GM18502 (cell line): ENCODE measurements around the gene RAB11FIP2.

Experiments
- ATAC-seq: cut with Tn5 transposase; IDR thresholded peaks from one replicate; pipeline ENCODE4 v1.9.1; 2021; ENCODE audit warnings: mild to moderate bottlenecking; ENCODE audit not compliant: unreplicated experiment, poor library complexity

RAB11FIP2 gene

GRCh38 chr10:118035354-118036005 is 11.3 kb downstream of the RAB11FIP2 start:
- no peak for ATAC-seq

GRCh38 chr10:118034791-118035261 is 11.9 kb downstream of the RAB11FIP2 start:
- no peak for ATAC-seq

GRCh38 chr10:118033905-118034304 is 12.8 kb downstream of the RAB11FIP2 start:
- no peak for ATAC-seq

GRCh38 chr10:118032564-118032963 is 14.2 kb downstream of the RAB11FIP2 start:
- ATAC-seq = no peak

GRCh38 chr10:118031351-118032075 is 15.2 kb downstream of the RAB11FIP2 start:
- ATAC-seq = no peak

GRCh38 chr10:118028619-118029018 is 18.1 kb downstream of the RAB11FIP2 start:
- peak; percentile 96 for ATAC-seq

DNA sequence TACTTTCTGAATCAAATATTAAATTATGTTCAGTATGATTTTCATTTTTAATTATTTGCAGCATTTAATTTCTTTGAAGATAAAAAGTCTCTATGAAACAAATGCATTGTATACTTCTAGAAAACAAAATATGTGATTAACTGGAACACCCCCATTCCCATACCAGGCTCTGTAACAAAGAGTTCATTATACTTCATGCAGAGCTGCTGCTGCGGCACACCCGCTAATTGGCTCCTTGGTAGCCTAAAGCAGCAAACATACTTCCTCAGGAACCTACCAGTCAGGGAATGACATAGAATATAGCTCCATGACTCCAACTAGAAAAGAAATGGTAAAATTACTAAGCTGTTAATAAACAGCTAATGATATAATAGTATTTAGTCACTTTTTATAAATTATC is 19.3 kb downstream of the RAB11FIP2 start:
- ATAC-seq = no peak

- no peak for ATAC-seq
Measured at GRCh38 chr10:118026936-118027335, 19.8 kb downstream of the RAB11FIP2 start.

GRCh38 chr10:118020365-118020764 is 26.4 kb downstream of the RAB11FIP2 start:
- ATAC-seq = no peak

- ATAC-seq = no peak
Measured at GRCh38 chr10:118017850-118018249, 28.9 kb downstream of the RAB11FIP2 start.

DNA sequence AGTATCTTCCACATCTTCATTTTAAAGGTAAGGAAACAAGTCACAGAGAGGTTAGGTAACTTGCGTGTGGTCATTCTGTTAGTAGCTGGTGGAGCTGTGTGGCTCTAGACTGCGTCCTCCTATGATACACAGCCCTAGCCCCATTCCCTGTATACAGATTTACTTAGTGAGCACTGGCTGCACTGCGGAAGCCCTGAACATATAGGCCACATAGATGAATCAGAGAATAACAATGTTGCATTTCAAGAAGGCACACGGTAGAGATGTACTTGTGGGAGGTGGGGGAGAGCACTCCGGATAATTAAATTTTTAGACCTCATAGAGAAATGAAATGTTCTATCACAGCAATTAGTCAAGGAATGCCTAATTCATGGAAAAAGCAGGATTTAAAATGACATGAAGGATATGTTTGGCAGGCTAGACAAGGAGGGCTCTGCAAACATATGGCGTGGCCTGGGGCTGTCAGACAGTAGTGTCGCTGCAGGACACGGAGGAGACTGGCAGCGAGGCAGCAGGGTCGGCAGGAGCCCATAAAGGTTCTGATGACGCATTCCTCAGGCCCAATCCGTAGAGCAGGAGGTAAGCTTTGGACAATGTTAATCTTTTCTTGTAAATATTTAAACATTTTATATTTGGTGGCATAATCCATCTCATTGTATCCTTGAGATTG is 29.5 kb downstream of the RAB11FIP2 start:
- ATAC-seq = no peak

GRCh38 chr10:118012952-118013525 is 33.7 kb downstream of the RAB11FIP2 start:
- no peak for ATAC-seq

DNA sequence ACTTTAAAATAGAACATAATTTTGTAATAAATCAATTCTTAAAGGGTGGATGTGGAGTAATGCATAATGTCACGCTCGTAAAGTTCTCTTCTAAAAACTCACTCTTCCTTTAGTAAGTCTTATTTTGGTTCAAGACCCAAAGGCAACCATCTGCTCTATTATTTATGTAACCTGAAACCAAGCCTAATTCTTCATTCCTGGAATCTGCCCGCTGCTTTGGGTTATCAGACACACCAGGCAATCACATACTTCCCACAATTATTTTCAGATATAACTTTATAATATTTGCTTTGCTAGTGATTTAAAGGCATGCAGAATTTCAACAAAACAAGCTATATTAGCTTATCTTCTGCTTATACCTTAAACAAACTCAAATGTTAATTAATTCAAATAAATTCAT is 39.0 kb downstream of the RAB11FIP2 start:
- no peak for ATAC-seq

DNA sequence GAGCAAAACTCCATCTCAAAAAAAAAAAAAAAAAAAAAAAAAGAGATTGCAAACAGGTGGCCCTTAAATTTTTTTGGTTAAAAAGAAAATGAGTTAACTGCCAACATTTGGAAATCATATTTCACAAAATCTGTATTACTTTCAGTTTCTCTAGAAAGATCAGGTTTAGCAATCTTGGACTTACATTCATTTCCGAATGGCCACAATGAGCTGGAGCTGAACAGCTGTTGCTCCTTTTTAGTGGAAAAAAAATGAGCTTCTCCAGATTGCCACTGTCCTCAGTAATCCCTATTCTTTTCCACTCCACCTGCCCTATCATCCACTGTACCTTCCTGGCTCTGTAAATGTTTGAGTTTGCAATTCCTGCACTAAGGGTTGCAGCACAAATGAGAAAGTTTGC is 43.6 kb downstream of the RAB11FIP2 start:
- ATAC-seq = no peak

DNA sequence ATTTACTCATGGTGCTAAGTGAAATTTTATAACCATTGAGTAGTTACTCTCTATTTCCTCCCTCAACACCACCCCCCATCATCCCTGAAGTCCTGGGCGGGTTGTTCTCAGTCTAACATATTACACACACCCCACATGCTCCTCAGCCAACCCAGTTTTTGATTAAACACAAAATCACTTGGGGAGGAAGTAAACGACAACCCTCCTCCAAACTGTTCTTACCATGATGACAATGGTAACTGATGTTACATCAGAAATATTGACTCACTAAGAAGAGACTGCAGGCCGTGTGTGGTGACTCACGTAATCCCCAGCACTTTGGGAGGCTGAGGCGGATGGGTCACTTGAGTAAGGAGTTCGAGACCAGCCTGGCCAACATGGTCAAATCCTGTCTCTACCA is 44.2 kb downstream of the RAB11FIP2 start:
- no peak for ATAC-seq

- ATAC-seq = no peak
Measured at GRCh38 chr10:117997673-117998072, 49.1 kb downstream of the RAB11FIP2 start.

GRCh38 chr10:117996709-117997108 is 50.0 kb downstream of the RAB11FIP2 start:
- ATAC-seq = no peak

DNA sequence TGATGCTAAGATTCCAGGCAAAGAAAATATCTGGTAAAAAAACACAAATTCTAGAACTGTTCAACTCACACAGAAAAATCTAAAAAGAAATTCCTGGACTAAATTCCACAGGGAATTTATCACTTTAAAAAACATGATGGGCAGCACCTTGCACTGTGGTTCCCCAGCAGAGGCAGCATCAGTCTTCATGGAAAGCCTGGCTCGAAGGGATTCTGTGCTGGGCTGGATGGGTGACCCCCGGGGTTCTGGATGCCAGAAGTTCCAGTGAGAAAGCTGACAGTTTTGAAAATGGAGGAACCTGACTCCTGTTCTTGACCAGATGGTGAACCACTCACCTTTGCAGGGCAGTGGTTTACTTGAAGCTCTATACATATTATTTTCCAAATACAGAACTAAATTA is 52.0 kb downstream of the RAB11FIP2 start:
- no peak for ATAC-seq

DNA sequence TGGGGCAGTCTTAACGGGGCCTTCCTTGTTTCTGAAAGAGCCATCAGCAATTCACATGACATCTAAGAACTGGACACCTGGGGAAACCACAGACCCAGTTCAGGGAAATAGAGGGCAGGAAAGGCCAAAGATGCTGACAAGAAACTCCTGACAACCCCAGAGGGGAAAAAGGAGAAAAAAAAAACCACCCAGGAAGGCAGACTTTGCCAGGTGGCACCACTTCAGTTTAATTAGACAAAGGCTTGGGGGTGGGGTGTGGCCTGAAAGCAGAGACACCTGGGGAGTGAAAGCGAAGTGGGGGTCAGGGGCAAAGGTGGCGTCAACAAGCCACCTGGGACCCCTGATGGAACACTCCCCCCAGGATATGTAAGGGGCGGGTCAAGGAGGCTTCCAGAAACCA is 53.6 kb downstream of the RAB11FIP2 start:
- no peak for ATAC-seq

GRCh38 chr10:117991701-117992100 is 55.0 kb downstream of the RAB11FIP2 start:
- ATAC-seq = no peak

- ATAC-seq = no peak
Measured at GRCh38 chr10:117989962-117990361, 56.8 kb downstream of the RAB11FIP2 start.
